ENCODE results near the gene RGS3.

RGS3 gene

GRCh38 chr9:113580041-113580953 is 116.8 kb downstream of the RGS3 start:
- H3K27ac Mint-ChIP-seq, result peak overlapping the region; percentile 96
- CTCF ChIA-PET, result interaction anchor here (0.6 to 4.1 kb wide), 14 partner anchors 9 to 305 kb away, joined by 3 to 29 read pairs (median 12); partner anchors contain the start of genes ALAD, C9orf43, CDC26 and POLE3
- H3K27me3 Mint-ChIP-seq, result no peaks in the 10 kb centered on the region
- DNase-seq, result peak; percentile 75
- peak overlapping the region; percentile 85 for H3K4me3 Mint-ChIP-seq
- no peaks in the 10 kb centered on the region for H3K9me3 Mint-ChIP-seq
- H3K4me1 Mint-ChIP-seq, result peaks cover 86% of the 10 kb centered on the region
- peaks cover 25% of the 10 kb centered on the region for H3K36me3 Mint-ChIP-seq

DNA sequence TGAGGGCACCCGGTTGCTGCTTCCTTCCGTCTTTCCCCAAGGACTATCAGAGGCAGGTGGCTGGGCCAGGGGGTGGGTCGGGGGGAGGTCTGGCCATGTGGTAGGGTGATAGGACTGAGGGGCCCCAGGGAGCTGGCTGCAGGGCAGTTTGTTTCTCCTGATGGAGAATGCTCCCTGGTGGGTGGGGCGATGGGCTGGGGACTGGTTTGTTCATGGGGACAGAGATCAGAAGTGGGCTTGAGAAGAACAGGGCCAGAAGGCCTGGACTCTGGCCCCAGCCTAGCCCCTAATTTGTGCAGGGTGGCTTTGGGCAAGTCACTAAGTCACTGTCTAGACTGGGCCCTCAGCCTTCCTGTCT is 117.4 kb downstream of the RGS3 start:
- peak overlapping the region; percentile 85 for H3K4me3 Mint-ChIP-seq
- peaks cover 30% of the 10 kb centered on the region for H3K36me3 Mint-ChIP-seq
- DNase-seq, result no peak
- CTCF ChIA-PET, result interaction anchor here (1.0 to 4.1 kb wide), 6 partner anchors 8 to 180 kb away, joined by 4 to 29 read pairs (median 20); partner anchors contain the start of genes ALAD, C9orf43 and POLE3
- peaks cover 89% of the 10 kb centered on the region for H3K4me1 Mint-ChIP-seq
- no peaks in the 10 kb centered on the region for H3K9me3 Mint-ChIP-seq
- no peaks in the 10 kb centered on the region for H3K27me3 Mint-ChIP-seq
- H3K27ac Mint-ChIP-seq, result peak overlapping the region; percentile 96

GRCh38 chr9:113581865-113582697 is 118.6 kb downstream of the RGS3 start:
- Mint-ChIP-seq H3K4me1 (peaks cover 94% of the 10 kb centered on the region), H3K27me3 (no peaks in the 10 kb centered on the region), H3K9me3 (no peaks in the 10 kb centered on the region), H3K27ac (peak overlapping the region; percentile 96), H3K4me3 (peak overlapping the region; percentile 85), H3K36me3 (peaks cover 36% of the 10 kb centered on the region)
- DNase-seq, result peak; percentile 94
- CTCF ChIA-PET, result interaction anchor here (0.6 to 16.3 kb wide), 24 partner anchors 7 to 310 kb away, joined by 3 to 429 read pairs (median 4); partner anchors contain the start of genes ALAD, C9orf43, CDC26 and POLE3

DNA sequence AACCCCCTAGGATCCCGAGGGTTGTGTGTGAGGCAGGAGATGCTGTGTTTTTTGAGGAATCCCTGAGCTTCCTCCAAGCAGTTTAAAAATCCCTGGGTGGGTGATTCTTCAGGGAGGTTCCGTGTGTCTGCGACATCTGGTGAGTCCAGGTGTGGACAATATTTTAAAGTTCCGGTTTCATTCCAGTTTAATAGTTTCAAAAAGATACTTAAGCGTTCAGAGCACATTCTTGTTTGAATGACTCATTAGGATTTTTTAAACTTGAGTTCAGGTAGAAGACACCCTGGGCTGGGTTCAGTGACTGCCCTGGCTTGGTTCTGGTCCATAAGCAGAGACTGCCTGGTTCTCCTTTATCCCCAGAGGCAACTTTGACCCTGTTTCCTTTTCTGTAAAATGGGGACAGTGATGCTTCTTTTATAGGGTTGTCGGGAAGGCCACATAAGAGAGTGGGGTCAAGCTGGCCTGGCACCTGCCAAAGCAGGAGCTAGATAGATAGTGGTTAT is 119.2 kb downstream of the RGS3 start:
- Mint-ChIP-seq H3K36me3 (peaks cover 36% of the 10 kb centered on the region), H3K9me3 (no peaks in the 10 kb centered on the region), H3K27ac (peak overlapping the region; percentile 71), H3K4me1 (peaks cover 92% of the 10 kb centered on the region), H3K4me3 (peak overlapping the region; percentile 85), H3K27me3 (no peaks in the 10 kb centered on the region)
- CTCF ChIA-PET, result interaction anchor here (0.6 to 16.3 kb wide), 16 partner anchors 10 to 310 kb away, joined by 3 to 429 read pairs (median 4); partner anchors contain the start of genes C9orf43, CDC26, POLE3 and PRPF4
- DNase-seq, result no peak

DNA sequence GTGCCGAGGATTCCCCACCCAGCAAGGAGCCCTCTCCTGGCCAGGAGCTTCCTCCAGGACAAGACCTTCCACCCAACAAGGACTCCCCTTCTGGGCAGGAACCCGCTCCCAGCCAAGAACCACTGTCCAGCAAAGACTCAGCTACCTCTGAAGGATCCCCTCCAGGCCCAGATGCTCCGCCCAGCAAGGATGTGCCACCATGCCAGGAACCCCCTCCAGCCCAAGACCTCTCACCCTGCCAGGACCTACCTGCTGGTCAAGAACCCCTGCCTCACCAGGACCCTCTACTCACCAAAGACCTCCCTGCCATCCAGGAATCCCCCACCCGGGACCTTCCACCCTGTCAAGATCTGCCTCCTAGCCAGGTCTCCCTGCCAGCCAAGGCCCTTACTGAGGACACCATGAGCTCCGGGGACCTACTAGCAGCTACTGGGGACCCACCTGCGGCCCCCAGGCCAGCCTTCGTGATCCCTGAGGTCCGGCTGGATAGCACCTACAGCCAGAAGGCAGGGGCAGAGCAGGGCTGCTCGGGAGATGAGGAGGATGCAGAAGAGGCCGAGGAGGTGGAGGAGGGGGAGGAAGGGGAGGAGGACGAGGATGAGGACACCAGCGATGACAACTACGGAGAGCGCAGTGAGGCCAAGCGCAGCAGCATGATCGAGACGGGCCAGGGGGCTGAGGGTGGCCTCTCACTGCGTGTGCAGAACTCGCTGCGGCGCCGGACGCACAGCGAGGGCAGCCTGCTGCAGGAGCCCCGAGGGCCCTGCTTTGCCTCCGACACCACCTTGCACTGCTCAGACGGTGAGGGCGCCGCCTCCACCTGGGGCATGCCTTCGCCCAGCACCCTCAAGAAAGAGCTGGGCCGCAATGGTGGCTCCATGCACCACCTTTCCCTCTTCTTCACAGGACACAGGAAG is 120.2 kb downstream of the RGS3 start:
- Mint-ChIP-seq H3K9me3 (no peaks in the 10 kb centered on the region), H3K4me3 (no peak overlapping the region), H3K36me3 (peaks cover 40% of the 10 kb centered on the region), H3K27ac (no peak overlapping the region), H3K27me3 (no peaks in the 10 kb centered on the region), H3K4me1 (peaks cover 90% of the 10 kb centered on the region)
- CTCF ChIA-PET, result interaction anchor here (0.6 to 16.3 kb wide), 8 partner anchors 9 to 204 kb away, joined by 3 to 429 read pairs (median 16); partner anchors contain the start of genes C9orf43 and POLE3
- DNase-seq, result no peak

- Mint-ChIP-seq H3K27ac (peak overlapping the region; percentile 65), H3K9me3 (no peaks in the 10 kb centered on the region), H3K4me1 (peaks cover 90% of the 10 kb centered on the region), H3K27me3 (no peaks in the 10 kb centered on the region), H3K4me3 (no peak overlapping the region), H3K36me3 (peaks cover 40% of the 10 kb centered on the region)
- no peak for DNase-seq
- CTCF ChIA-PET, result interaction anchor here (0.9 to 16.3 kb wide), 4 partner anchors 8 to 310 kb away, joined by 3 to 429 read pairs (median 84); no protein-coding TSS in a partner anchor
Measured at GRCh38 chr9:113584428-113585084, 121.0 kb downstream of the RGS3 start.

GRCh38 chr9:113585085-113585442 is 121.5 kb downstream of the RGS3 start:
- Mint-ChIP-seq H3K36me3 (peaks cover 40% of the 10 kb centered on the region), H3K27me3 (no peaks in the 10 kb centered on the region), H3K4me3 (no peak overlapping the region), H3K27ac (peak overlapping the region; percentile 65), H3K4me1 (peaks cover 90% of the 10 kb centered on the region), H3K9me3 (no peaks in the 10 kb centered on the region)
- CTCF ChIA-PET, result interaction anchor here (1.2 to 16.3 kb wide), 3 partner anchors 69 to 310 kb away, joined by 5 to 429 read pairs (median 162); no protein-coding TSS in a partner anchor
- no peak for DNase-seq

- peaks cover 40% of the 10 kb centered on the region for H3K36me3 Mint-ChIP-seq
- peaks cover 88% of the 10 kb centered on the region for H3K4me1 Mint-ChIP-seq
- DNase-seq, result no peak
- CTCF ChIA-PET, result interaction anchor here (1.2 to 16.3 kb wide), 3 partner anchors 69 to 311 kb away, joined by 5 to 429 read pairs (median 162); no protein-coding TSS in a partner anchor
- H3K4me3 Mint-ChIP-seq, result peak overlapping the region; percentile 29
- peak overlapping the region; percentile 19 for H3K27ac Mint-ChIP-seq
- H3K27me3 Mint-ChIP-seq, result no peaks in the 10 kb centered on the region
- no peaks in the 10 kb centered on the region for H3K9me3 Mint-ChIP-seq
Measured at GRCh38 chr9:113585555-113585954, 122.0 kb downstream of the RGS3 start.

- no peak overlapping the region for H3K27ac Mint-ChIP-seq
- H3K4me3 Mint-ChIP-seq, result no peak overlapping the region
- no peaks in the 10 kb centered on the region for H3K9me3 Mint-ChIP-seq
- H3K4me1 Mint-ChIP-seq, result peaks cover 79% of the 10 kb centered on the region
- CTCF ChIA-PET, result interaction anchor here (1.1 to 16.3 kb wide), 6 partner anchors 8 to 178 kb away, joined by 3 to 429 read pairs (median 17); no protein-coding TSS in a partner anchor
- H3K36me3 Mint-ChIP-seq, result peaks cover 42% of the 10 kb centered on the region
- H3K27me3 Mint-ChIP-seq, result no peaks in the 10 kb centered on the region
- no peak for DNase-seq
Measured at GRCh38 chr9:113587471-113588031, 124.0 kb downstream of the RGS3 start.

GRCh38 chr9:113588242-113588810 is 124.8 kb downstream of the RGS3 start:
- CTCF ChIA-PET, result interaction anchor here (0.7 to 16.3 kb wide), 12 partner anchors 9 to 313 kb away, joined by 3 to 429 read pairs (median 6); partner anchors contain the start of genes CDC26 and PRPF4
- no peaks in the 10 kb centered on the region for H3K9me3 Mint-ChIP-seq
- no peaks in the 10 kb centered on the region for H3K27me3 Mint-ChIP-seq
- peaks cover 76% of the 10 kb centered on the region for H3K4me1 Mint-ChIP-seq
- peaks cover 41% of the 10 kb centered on the region for H3K36me3 Mint-ChIP-seq
- DNase-seq, result no peak
- peak overlapping the region; percentile 58 for H3K27ac Mint-ChIP-seq
- H3K4me3 Mint-ChIP-seq, result peak overlapping the region; percentile 49

DNA sequence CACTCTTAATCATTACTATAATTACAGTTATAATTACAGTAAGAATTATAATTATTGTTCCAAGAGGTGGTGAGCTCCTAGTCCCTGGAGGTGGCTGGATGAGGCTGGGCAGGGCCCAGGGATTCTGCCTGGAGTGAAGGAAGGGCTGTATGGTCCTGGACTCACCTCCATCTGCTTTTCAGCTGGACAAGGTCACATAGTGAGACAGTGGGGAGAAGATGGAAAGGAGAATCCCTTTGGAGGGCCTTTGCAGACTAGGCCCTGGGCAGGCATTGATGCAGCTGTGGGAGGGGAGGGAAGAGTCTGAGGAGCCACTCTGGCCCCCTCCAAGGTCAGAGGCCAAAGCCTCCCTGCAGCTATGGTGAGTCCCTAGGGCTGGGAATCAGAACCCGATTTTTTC is 125.4 kb downstream of the RGS3 start:
- Mint-ChIP-seq H3K27me3 (no peaks in the 10 kb centered on the region), H3K4me1 (peaks cover 72% of the 10 kb centered on the region), H3K36me3 (peaks cover 35% of the 10 kb centered on the region), H3K27ac (peak overlapping the region; percentile 49), H3K9me3 (no peaks in the 10 kb centered on the region), H3K4me3 (peak overlapping the region; percentile 49)
- CTCF ChIA-PET, result interaction anchor here (0.7 to 16.3 kb wide), 16 partner anchors 9 to 313 kb away, joined by 3 to 429 read pairs (median 5); partner anchors contain the start of genes CDC26 and PRPF4
- no peak for DNase-seq

DNA sequence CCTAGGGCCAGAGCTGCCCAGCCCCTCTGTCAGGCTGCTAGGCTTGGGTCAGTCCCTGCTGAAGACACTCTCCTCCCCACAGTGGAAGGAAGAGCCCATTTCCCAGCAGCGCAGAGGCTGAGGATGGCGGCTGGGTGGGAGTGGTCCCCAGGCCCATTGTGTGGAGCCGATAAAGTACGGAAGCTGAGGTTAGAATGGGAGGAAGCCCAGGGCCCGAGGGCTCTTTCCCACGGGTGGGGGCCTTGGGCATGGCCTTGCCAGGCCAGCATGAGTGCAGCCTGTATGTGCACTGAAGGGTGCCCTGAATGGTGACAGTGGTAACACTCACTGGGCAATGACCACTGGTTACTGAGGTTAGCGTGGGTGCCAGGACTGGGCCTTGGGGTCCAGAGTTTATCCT is 125.9 kb downstream of the RGS3 start:
- H3K4me3 Mint-ChIP-seq, result peak overlapping the region; percentile 49
- H3K27ac Mint-ChIP-seq, result no peak overlapping the region
- peaks cover 68% of the 10 kb centered on the region for H3K4me1 Mint-ChIP-seq
- no peaks in the 10 kb centered on the region for H3K27me3 Mint-ChIP-seq
- CTCF ChIA-PET, result interaction anchor here (0.6 to 16.3 kb wide), 20 partner anchors 9 to 314 kb away, joined by 3 to 429 read pairs (median 5); partner anchors contain the start of genes C9orf43, CDC26, POLE3 and PRPF4
- H3K9me3 Mint-ChIP-seq, result no peaks in the 10 kb centered on the region
- H3K36me3 Mint-ChIP-seq, result peaks cover 32% of the 10 kb centered on the region
- no peak for DNase-seq

Measured in activated naive CD4-positive, alpha-beta T cell treated with anti-CD3 and anti-CD28 coated beads, Interleukin-2, amount 10 ng/mL, durations not matched to agents 7 days and 5 days (primary cell).